SK-N-SH treated with all-trans-retinoic acid at 6 μM for 48 hours (cell line): ENCODE results near the gene TRIM72.

Experiments used
- ATAC-seq: fragments of 200-7000 bp; cut with Tn5 transposase; 3 replicates; pipeline ENCODE4 v1.9.1; 2020; ENCODE audit warnings: mild to moderate bottlenecking, moderate library complexity
- ARNTL ChIP-seq: fragments of 450-650 bp; formaldehyde crosslinking; IDR thresholded peaks from 2 replicates; pipeline ENCODE4 v1.5.0; 2020; ENCODE audit warnings: low read depth, mild to moderate bottlenecking, moderate library complexity, borderline replicate concordance
- BACH2 ChIP-seq: fragments of 250-450 bp; sonication (Bioruptor Pico); IDR thresholded peaks from 2 replicates; pipeline ENCODE4 v1.9.0; 2021; ENCODE audit warnings: mild to moderate bottlenecking, borderline replicate concordance
- CSRNP3 ChIP-seq: fragments of 250-450 bp; sonication (Bioruptor Pico); IDR thresholded peaks from 2 replicates; pipeline ENCODE4 v1.5.1; 2021; ENCODE audit warnings: mild to moderate bottlenecking, moderate library complexity
- GLIS3 ChIP-seq: fragments of 250-450 bp; sonication (Bioruptor Pico); IDR thresholded peaks from 2 replicates; pipeline ENCODE4 v1.5.0; 2020; ENCODE audit warnings: mild to moderate bottlenecking, moderate library complexity
- ISL1 ChIP-seq: fragments of 250-450 bp; sonication (Bioruptor Pico); IDR thresholded peaks from 2 replicates; pipeline ENCODE4 v2.1.2; 2022; ENCODE audit warnings: mild to moderate bottlenecking, moderate library complexity
- OSR1 ChIP-seq: fragments of 250-450 bp; sonication (Bioruptor Pico); IDR thresholded peaks from 2 replicates; pipeline ENCODE4 v1.8.0; 2022; ENCODE audit warnings: moderate library complexity, mild to moderate bottlenecking, inconsistent platforms
- PATZ1 ChIP-seq: fragments of 250-450 bp; sonication (Bioruptor Pico); IDR thresholded peaks from 2 replicates; pipeline ENCODE4 v1.8.0; 2020; ENCODE audit warnings: mild to moderate bottlenecking, moderate library complexity, borderline replicate concordance
- POU6F1 ChIP-seq: fragments of 250-450 bp; sonication (Bioruptor Pico); IDR thresholded peaks from 2 replicates; pipeline ENCODE4 v1.8.0; 2021; ENCODE audit warnings: low read depth, mild to moderate bottlenecking, moderate library complexity, borderline replicate concordance
- RARB ChIP-seq: fragments of 250-450 bp; sonication (Bioruptor Pico); IDR thresholded peaks from 2 replicates; pipeline ENCODE4 v1.8.0; 2021; ENCODE audit warnings: mild to moderate bottlenecking, moderate library complexity
- SNAI2 ChIP-seq: fragments of 250-450 bp; sonication (Bioruptor Pico); IDR thresholded peaks from 2 replicates; pipeline ENCODE4 v1.5.0; 2020; ENCODE audit warnings: mild to moderate bottlenecking, moderate library complexity
- TCF4 ChIP-seq: fragments of 250-450 bp; sonication (Bioruptor Pico); IDR thresholded peaks from 2 replicates; pipeline ENCODE4 v1.8.0; 2021; ENCODE audit warnings: mild to moderate bottlenecking, moderate library complexity, borderline replicate concordance
- TOX ChIP-seq: fragments of 250-450 bp; sonication (Bioruptor Pico); IDR thresholded peaks from 2 replicates; pipeline ENCODE4 v1.8.0; 2021; ENCODE audit warnings: mild to moderate bottlenecking, moderate library complexity, borderline replicate concordance
- TSHZ2 ChIP-seq: fragments of 250-450 bp; sonication (Bioruptor Pico); IDR thresholded peaks from 2 replicates; pipeline ENCODE4 v1.5.0; 2020; ENCODE audit warnings: mild to moderate bottlenecking, moderate library complexity
- ZC3H10 ChIP-seq: fragments of 250-450 bp; sonication (Bioruptor Pico); IDR thresholded peaks from 2 replicates; pipeline ENCODE4 v1.5.1; 2021; ENCODE audit warnings: mild to moderate bottlenecking, moderate library complexity
- ZFP3 ChIP-seq: fragments of 250-450 bp; sonication (Bioruptor Pico); IDR thresholded peaks from 2 replicates; pipeline ENCODE4 v1.5.0; 2020; ENCODE audit warnings: mild to moderate bottlenecking, moderate library complexity
- ZNF70 ChIP-seq: fragments of 450-650 bp; formaldehyde crosslinking; IDR thresholded peaks from 2 replicates; pipeline ENCODE4 v1.5.0; 2020; ENCODE audit warnings: mild to moderate bottlenecking, moderate library complexity
- ZNF8 ChIP-seq: fragments of 450-650 bp; formaldehyde crosslinking; IDR thresholded peaks from 2 replicates; pipeline ENCODE4 v1.5.0; 2020; ENCODE audit warnings: mild to moderate bottlenecking, moderate library complexity

The TRIM72 gene

GRCh38 chr16:31190818-31191444 lies 23.0 kb upstream of the TRIM72 start:
- no peak for TF ChIP-seq POU6F1 (CRISPR knock-in tag)
- TF ChIP-seq SNAI2 (CRISPR knock-in tag): no peak
- no peak for TF ChIP-seq ARNTL (CRISPR knock-in tag)
- TF ChIP-seq BACH2 (CRISPR knock-in tag): no peak
- no peak for TF ChIP-seq ZC3H10 (CRISPR knock-in tag)
- TF ChIP-seq CSRNP3: no peak
- no peak for TF ChIP-seq TCF4
- no peak for TF ChIP-seq ISL1
- no peak for TF ChIP-seq ZNF8
- TF ChIP-seq RARB: no peak
- no peak for ATAC-seq

GRCh38 chr16:31191697-31192428 lies 22.1 kb upstream of the TRIM72 start:
- no peak for ATAC-seq
- no peak for TF ChIP-seq OSR1
- TF ChIP-seq CSRNP3: no peak

- no peak for ATAC-seq
These were observed 20.9 kb upstream of the TRIM72 start for GRCh38 chr16:31192856-31193642.

More at GRCh38 chr16:31192856-31193642, 20.9 kb upstream of the TRIM72 start:
- no peak for TF ChIP-seq ISL1
- TF ChIP-seq OSR1: no peak
- no peak for TF ChIP-seq ZFP3 (CRISPR knock-in tag)
- no peak for TF ChIP-seq PATZ1
- no peak for TF ChIP-seq GLIS3 (CRISPR knock-in tag)
- TF ChIP-seq POU6F1 (CRISPR knock-in tag): no peak
- TF ChIP-seq TOX (CRISPR knock-in tag): no peak
- no peak for TF ChIP-seq ZC3H10 (CRISPR knock-in tag)
- TF ChIP-seq ZNF70 (CRISPR knock-in tag): no peak
- TF ChIP-seq BACH2 (CRISPR knock-in tag): no peak
- TF ChIP-seq TSHZ2 (CRISPR knock-in tag): no peak
- no peak for TF ChIP-seq RARB
- TF ChIP-seq ARNTL (CRISPR knock-in tag): no peak
